Skeletal muscle tissue (tissue), 4 donors: Measurements from ENCODE around the gene CERS5. TPM values are rescaled to one million over a fixed set of nuclear protein-coding genes. Genes with fewer than 3 reads are reported as not detected.
"Not testable (repeated sequence)": the region's sequence is repeated elsewhere in the genome, so short reads cannot be mapped to it uniquely, and the experiment has no call there.

ENCODE experiments used
- H3K27ac ChIP-seq: one replicate; pipeline ENCODE4 v1.7.0; 2013; ENCODE audit warnings: mild to moderate bottlenecking, low read depth, low read length, inconsistent platforms
- H3K27me3 ChIP-seq, 3 donors: one replicate each; pipeline ENCODE4 v1.7.0; 2013; ENCODE audit warnings: low read length in 3 of 3; ENCODE audit not compliant: control insufficient read depth in 3 of 3, insufficient read depth in 3 of 3
- H3K36me3 ChIP-seq, 3 donors: one replicate each; pipeline ENCODE4 v1.7.0; 2013; ENCODE audit warnings: low read length in 3 of 3; ENCODE audit not compliant: control insufficient read depth in 3 of 3, insufficient read depth in 3 of 3
- H3K4me1 ChIP-seq, 3 donors: one replicate each; pipeline ENCODE4 v1.7.0; 2013; ENCODE audit warnings: low read length in 3 of 3, mild to moderate bottlenecking in 3 of 3; ENCODE audit not compliant: control insufficient read depth in 3 of 3, insufficient read depth in 3 of 3
- H3K4me3 ChIP-seq, 3 donors: one replicate each; pipeline ENCODE4 v1.7.0; 2013; ENCODE audit warnings: low read length in 3 of 3
- H3K9ac ChIP-seq, 3 donors: one replicate each; pipeline ENCODE4 v1.7.0; 2013; ENCODE audit warnings: low read length in 3 of 3, mild to moderate bottlenecking in 3 of 3, moderate library complexity in 2 of 3, low read depth in 1 of 3
- H3K9me3 ChIP-seq, 3 donors: one replicate each; pipeline ENCODE4 v1.7.0; 2013; ENCODE audit warnings: low read length in 3 of 3; ENCODE audit not compliant: control insufficient read depth in 3 of 3
- total RNA-seq: library from RNA; depleted of rRNA; stranded (reverse); fragments of >200 nt; gene quantifications from one replicate; pipeline ENCODE4 v1.2.3, GENCODE V29; 2014
- donor health status: Osteomylitis.

Gene CERS5
- total RNA-seq, 1 donor from 2014 or later: 43.8 TPM

DNA sequence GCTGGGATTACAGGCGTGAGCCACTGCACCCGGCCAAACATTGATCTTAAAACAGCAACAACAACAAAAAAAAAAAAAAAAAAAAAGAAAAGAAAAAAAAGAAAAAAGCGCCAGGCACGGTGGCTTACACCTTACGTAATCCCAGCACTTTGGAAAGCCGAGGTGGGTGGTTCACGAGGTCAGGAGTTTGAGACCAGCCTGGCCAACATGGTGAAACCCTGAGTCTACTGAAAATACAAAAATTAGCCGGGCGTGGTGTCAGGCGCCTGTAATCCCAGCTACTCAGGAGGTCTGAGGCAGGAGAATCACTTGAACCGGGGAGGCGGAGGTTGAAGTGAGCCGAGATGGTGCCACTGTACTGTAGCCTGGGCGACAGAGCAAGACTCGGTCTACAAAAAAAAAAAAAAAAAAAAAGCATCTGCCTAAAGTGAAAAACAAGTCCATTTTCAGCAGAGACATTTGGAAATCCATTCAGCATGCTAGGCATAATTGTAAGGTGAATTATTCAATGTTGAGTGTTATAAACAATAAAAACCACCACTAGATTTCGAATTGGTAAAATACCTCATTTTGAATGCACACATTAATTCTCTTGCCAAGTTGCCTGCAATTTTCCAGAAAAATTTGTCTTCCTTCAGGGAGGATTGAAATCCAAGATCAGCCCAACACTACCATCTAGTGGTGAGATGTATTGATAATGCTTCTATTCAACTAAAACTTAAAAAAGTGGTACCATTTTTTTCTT is 8.0 kb upstream of the CERS5 start:
- H3K27ac ChIP-seq: no peak overlapping the region
- no peaks in the 10 kb centered on the region for H3K4me1 ChIP-seq
- H3K9me3 ChIP-seq: no peaks in the 10 kb centered on the region
- H3K4me3 ChIP-seq: no peak overlapping the region
- peaks cover 6 to 22% (median 21%) of the 10 kb centered on the region in 3 donors for H3K36me3 ChIP-seq
- H3K9ac ChIP-seq: no peak overlapping the region
- H3K27me3 ChIP-seq: no peaks in the 10 kb centered on the region

DNA sequence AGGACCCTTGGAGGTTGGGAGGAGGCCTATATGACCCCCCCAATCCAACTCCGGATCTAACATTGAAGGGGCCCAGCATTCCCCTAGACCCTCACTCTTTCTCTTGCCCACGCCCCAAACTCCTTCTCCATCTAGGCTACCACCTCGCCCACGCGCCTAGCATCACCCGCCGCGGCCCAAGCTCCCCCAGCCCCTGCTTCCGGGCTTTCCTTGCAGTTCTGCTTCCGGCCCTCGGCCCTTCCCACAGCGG is 445 bp downstream of the CERS5 start:
- Histone ChIP-seq H3K4me3 (peak overlapping the region; percentile 82 to 89 (median 85)), H3K9me3 (no peaks in the 10 kb centered on the region), H3K9ac (peak overlapping the region; percentile 76 to 93 (median 87)), H3K27me3 (no peaks in the 10 kb centered on the region), H3K27ac (peak overlapping the region; percentile 88), H3K36me3 (no peaks in the 10 kb centered on the region), H3K4me1 (peaks cover 5 to 11% (median 9%) of the 10 kb centered on the region in 3 donors)

- H3K36me3 ChIP-seq: no peaks in the 10 kb centered on the region
- no peak overlapping the region for H3K9ac ChIP-seq
- H3K4me3 ChIP-seq: no peak overlapping the region
- H3K4me1 ChIP-seq: peaks cover 5 to 11% (median 9%) of the 10 kb centered on the region in 3 donors
- no peak overlapping the region for H3K27ac ChIP-seq
- no peaks in the 10 kb centered on the region for H3K27me3 ChIP-seq
- H3K9me3 ChIP-seq: no peaks in the 10 kb centered on the region
Measured at GRCh38 chr12:50164963-50165362, 2.2 kb downstream of the CERS5 start.

DNA sequence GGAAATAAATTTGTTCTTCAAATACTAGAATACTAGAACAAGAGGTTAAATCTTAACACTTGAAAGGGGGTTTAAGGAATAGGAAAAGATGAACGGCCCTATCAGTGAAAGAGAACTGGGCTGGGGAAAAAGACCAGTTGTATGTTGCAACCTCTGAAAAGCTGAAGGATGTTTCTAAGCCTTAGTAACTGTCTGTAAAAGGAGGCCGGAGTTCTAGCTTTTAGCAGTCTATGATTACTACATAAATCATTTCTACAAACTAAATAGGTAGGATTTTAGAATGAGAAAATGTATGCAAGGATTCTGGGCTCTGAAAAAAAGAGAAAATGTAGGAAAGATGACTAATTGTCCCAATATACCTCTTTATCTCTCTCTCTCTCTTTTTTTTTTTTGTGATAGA is 4.9 kb downstream of the CERS5 start:
- Histone ChIP-seq H3K27ac (no peak overlapping the region), H3K27me3 (no peaks in the 10 kb centered on the region), H3K4me1 (peaks cover 5 to 7% (median 7%) of the 10 kb centered on the region in 3 donors), H3K9ac (no peak overlapping the region), H3K9me3 (no peaks in the 10 kb centered on the region), H3K4me3 (no peak overlapping the region), H3K36me3 (no peaks in the 10 kb centered on the region)

- Histone ChIP-seq H3K27ac (no peak overlapping the region), H3K9me3 (no peaks in the 10 kb centered on the region), H3K4me3 (no peak overlapping the region), H3K9ac (no peak overlapping the region), H3K27me3 (no peaks in the 10 kb centered on the region), H3K36me3 (no peaks in the 10 kb centered on the region), H3K4me1 (no peaks in the 10 kb centered on the region)
Measured at GRCh38 chr12:50160643-50161042, 6.5 kb downstream of the CERS5 start.

DNA sequence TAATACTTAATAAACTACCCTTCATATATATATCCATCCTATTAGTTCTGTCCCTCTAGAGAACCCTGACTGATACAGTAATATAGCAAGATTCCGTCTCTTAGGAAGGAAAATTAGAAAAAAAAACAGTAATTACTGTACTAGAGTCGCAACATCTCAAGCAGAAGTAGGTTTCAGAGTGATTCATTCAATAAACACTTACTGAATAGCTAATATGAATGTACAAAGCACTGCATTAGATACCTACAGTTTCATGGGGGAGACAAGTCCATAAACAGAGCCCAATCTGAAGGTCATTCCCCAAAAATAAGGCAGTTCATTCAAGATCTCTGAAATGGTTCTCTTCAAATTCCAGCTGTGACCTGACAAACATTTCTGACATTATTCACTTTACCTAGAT is 9.9 kb downstream of the CERS5 start:
- no peaks in the 10 kb centered on the region for H3K4me1 ChIP-seq

GRCh38 chr12:50156641-50157040 is 10.5 kb downstream of the CERS5 start:
- H3K27me3 ChIP-seq: no peaks in the 10 kb centered on the region
- H3K27ac ChIP-seq: no peak overlapping the region
- H3K4me3 ChIP-seq: no peak overlapping the region
- no peak overlapping the region for H3K9ac ChIP-seq
- no peaks in the 10 kb centered on the region for H3K36me3 ChIP-seq
- no peaks in the 10 kb centered on the region for H3K4me1 ChIP-seq
- no peaks in the 10 kb centered on the region for H3K9me3 ChIP-seq

More for the DNA sequence above, 9.9 kb downstream of the CERS5 start:
- no peaks in the 10 kb centered on the region for H3K36me3 ChIP-seq
- no peaks in the 10 kb centered on the region for H3K9me3 ChIP-seq
- H3K4me3 ChIP-seq: no peak overlapping the region
- no peaks in the 10 kb centered on the region for H3K27me3 ChIP-seq
- H3K27ac ChIP-seq: no peak overlapping the region
- H3K9ac ChIP-seq: no peak overlapping the region

DNA sequence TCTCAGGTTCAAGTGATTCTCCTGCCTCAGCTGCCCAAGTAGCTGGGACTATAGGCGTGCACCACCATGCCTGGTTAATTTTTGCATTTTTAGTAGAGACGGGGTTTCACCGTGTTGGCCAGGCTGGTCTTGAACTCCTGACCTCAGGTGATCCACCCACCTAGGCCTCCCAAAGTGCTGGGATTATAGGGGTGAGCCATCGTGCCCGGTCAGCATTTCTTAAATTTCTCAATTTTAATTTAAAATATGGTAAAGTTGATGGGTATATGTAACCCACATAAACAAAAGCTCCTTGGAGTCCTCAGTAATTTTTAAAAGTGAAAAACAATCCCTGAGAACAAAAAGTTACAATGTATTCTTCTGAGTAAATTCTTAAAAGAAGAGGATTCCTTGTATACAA is 12.2 kb downstream of the CERS5 start:
- not testable (repeated sequence) for H3K27ac ChIP-seq, H3K27me3 ChIP-seq, H3K9ac ChIP-seq, H3K4me1 ChIP-seq, H3K36me3 ChIP-seq, H3K4me3 ChIP-seq, H3K9me3 ChIP-seq

- H3K27me3 ChIP-seq: no peaks in the 10 kb centered on the region
- no peak overlapping the region for H3K4me3 ChIP-seq
- H3K36me3 ChIP-seq: no peaks in the 10 kb centered on the region
- peaks cover 0 to 5% (median 5%) of the 10 kb centered on the region in 3 donors for H3K4me1 ChIP-seq
- H3K9me3 ChIP-seq: no peaks in the 10 kb centered on the region
- H3K27ac ChIP-seq: no peak overlapping the region
- no peak overlapping the region for H3K9ac ChIP-seq
Measured at GRCh38 chr12:50151047-50151687, 16.0 kb downstream of the CERS5 start.

GRCh38 chr12:50149311-50149710 is 17.9 kb downstream of the CERS5 start:
- H3K9ac ChIP-seq: no peak overlapping the region
- no peaks in the 10 kb centered on the region for H3K27me3 ChIP-seq
- H3K27ac ChIP-seq: no peak overlapping the region

More at GRCh38 chr12:50149311-50149710, 17.9 kb downstream of the CERS5 start:
- peaks cover 0 to 5% (median 5%) of the 10 kb centered on the region in 3 donors for H3K4me1 ChIP-seq
- H3K9me3 ChIP-seq: no peaks in the 10 kb centered on the region
- no peaks in the 10 kb centered on the region for H3K36me3 ChIP-seq
- no peak overlapping the region for H3K4me3 ChIP-seq
